ENCODE results near the gene CCDC15.

The CCDC15 gene

DNA sequence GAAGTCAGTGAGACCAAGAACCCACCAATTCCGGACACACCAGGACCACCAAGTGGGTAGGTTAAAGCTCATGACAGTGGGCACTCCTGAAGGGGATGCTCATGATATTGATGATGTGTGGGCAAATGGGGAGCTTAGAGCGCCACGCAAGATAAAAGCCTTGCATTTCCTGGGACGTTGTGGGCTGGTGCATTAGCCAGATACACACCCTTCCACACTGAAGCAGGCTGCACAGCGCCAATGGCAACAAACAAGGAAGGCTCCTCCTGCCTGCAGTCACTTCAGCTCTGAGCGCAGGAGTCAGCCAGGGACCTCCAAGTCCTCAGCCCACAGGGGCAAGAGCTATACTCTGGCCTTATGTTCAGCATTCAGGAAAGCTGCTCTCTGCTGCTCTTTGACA, 136.8 kb downstream of the CCDC15 start:
- H3K4me3 ChIP-seq (ENCODE audit: low read depth, low read length): no peak overlapping the region
- TF ChIP-seq, protein P1, sequence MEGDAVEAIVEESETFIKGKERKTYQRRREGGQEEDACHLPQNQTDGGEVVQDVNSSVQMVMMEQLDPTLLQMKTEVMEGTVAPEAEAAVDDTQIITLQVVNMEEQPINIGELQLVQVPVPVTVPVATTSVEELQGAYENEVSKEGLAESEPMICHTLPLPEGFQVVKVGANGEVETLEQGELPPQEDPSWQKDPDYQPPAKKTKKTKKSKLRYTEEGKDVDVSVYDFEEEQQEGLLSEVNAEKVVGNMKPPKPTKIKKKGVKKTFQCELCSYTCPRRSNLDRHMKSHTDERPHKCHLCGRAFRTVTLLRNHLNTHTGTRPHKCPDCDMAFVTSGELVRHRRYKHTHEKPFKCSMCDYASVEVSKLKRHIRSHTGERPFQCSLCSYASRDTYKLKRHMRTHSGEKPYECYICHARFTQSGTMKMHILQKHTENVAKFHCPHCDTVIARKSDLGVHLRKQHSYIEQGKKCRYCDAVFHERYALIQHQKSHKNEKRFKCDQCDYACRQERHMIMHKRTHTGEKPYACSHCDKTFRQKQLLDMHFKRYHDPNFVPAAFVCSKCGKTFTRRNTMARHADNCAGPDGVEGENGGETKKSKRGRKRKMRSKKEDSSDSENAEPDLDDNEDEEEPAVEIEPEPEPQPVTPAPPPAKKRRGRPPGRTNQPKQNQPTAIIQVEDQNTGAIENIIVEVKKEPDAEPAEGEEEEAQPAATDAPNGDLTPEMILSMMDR (IDR thresholded peaks at IDR 0.05; ENCODE audit: low read depth, low read length, missing control alignments): no peak
- no peak for DNase-seq (ENCODE audit: low read depth)
